Stromal cell of bone marrow (primary cell): ENCODE measurements around the gene TTLL8.
"Not testable (repeated sequence)": the region's sequence is repeated elsewhere in the genome, so short reads cannot be mapped to it uniquely, and the experiment has no call there.

Experiments
- DNase-seq: peaks from one replicate; pipeline ENCODE4 v3.0.0-alpha.2; 2012; ENCODE audit warnings: low read depth

Gene TTLL8

GRCh38 chr22:50058061-50058905, at the start of gene TTLL8:
TSS of gene TTLL8 (minus strand) at chr22:50058298.
- no peak for DNase-seq

DNA sequence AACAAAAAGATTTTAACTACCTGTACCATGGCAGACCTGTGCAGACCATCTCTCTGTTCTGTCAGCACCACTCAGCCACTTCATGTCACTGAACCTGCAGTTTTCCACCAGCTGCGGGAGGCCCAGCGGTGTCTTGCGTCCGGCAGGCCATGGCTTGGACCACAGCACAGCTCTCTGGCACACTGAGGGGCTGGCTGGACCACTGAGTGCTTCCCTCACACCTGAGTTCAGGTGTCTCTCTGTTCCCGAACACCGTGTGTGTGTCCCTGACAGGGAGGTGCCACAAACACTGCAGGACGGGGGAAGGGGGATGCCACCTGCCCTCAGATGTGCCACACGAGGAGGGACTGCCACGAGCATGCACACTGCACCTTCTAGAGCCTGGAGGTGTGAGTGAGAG, 49.4 kb upstream of the TTLL8 start:
- DNase-seq, result no peak

DNA sequence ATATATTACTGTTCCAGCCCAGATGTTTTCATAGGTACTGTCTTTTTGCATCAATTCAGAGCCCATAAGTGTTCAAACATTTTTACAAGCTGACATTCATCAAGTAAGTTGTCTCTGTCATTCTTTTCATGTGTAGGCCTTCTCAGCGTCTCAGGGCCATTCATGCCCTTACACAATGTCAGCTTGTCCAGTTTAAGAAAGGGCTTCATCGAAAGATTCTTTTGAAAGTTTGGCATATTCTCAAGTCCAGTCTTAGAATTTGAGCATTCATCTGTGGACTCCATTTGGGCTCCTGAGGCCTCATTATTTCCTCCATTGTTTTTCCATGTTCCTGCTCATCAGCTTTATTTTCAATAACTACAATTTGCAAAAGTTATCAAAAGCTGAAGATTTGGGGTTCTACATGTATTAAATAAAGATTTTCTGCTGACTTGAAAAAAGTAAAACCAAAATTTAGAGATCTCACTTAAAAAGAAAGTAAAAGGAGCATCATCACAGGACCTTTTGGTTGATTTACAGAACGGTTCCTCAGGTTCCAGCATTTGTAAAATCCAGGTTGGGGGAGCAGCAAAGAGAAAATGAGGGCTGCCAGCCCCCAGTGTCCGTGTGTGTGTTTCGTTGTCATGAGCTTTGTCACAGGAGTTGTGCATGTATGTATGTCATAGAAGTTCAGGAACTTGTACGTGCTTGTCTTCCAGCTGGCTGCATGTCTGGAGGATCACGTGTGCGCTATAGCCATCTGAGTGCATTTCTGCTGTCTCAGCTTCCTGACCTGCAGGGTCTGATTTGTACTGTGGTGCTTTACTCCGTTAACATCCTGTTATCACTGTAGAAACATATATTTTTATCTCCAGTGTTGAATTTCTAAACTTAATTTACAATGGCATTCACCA, 47.4 kb upstream of the TTLL8 start:
- DNase-seq, result no peak

GRCh38 chr22:50104141-50104544, 46.0 kb upstream of the TTLL8 start:
- no peak for DNase-seq

DNA sequence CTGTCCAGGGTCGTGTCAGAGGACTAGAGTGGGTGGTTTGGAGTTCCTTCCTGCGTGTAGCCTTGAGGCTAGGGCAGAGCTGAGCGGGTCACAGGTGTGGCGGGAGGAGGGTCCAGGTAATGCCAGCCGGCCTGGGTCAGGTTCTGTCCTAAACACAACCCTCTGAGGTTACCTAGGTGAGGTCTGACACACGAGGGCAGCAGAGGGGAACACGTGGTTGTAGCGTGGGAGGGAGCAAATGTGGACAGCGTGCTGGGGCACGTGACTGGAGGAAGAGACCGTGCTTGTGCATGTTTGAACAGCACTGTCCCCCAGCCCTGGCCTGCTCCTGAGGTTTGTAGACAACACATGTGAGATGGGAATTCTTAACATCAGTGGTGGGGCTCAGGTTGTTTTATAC, 44.8 kb upstream of the TTLL8 start:
- no peak for DNase-seq

- DNase-seq, result no peak
These were observed 43.9 kb upstream of the TTLL8 start for GRCh38 chr22:50101870-50102565.

GRCh38 chr22:50098052-50098451, 40.0 kb upstream of the TTLL8 start:
- no peak for DNase-seq

DNA sequence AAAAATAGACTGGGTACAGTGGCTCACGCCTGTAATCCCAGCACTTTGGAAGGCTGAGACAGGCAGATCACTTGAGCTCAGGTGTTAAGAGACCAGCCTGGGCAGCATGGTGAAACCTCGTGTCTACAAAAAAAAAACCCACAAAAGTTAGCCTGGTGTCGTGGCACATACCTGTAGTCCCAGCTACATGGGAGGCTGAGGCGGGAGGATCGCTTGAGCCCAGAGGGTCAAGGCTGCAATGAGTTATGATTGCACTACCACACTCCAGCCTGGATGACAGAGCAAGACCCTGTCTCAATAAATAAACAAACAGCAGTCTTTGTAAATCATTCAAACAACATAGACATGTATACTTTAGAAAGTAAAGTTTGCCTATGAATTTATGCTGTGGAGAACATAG, 34.2 kb upstream of the TTLL8 start:
- DNase-seq, result no peak

GRCh38 chr22:50091092-50091768, 33.1 kb upstream of the TTLL8 start:
- DNase-seq, result no peak

GRCh38 chr22:50090412-50090714, 32.3 kb upstream of the TTLL8 start:
- no peak for DNase-seq

DNA sequence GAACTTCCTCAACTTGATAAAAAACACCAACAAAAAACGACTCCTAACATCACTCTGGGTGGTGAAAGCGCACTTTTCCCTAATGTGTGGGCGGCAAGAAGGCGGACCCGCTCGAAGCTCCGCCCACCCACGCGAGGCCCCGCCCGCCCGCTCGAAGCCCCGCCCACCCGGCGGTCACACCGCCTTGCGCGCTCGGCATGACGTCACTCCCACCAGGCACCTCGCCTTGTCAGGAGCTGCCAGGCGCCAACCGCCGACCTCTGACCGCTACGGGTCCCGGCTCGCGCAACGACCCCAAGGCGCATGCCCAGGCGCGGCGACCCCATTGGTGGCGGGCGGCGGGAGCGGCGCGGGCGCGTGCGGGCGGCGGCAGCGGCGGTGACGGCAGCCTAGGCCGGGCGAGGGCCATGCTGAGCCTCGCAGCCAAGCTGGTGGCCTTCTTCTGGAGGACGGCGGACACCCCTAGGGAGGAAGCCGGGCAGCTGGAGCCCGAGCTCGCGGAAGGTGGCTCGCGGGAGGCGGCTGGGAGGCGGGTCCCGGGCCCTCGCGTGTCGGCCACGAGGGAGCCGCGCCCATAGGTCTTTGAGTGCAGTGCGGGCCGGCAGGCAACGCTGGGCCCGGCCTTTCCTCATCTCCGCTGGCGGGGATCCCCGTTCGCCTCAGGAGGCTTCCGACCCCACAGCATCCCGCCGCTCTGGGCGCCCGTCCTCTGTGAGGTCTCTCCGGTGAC, 31.7 kb upstream of the TTLL8 start, which contains the start of gene MOV10L1:
Gene MOV10L1 (plus strand): TSS at position 325 of the 730 bp plus-strand sequence. CDS start 83 bp downstream, at position 408.
- DNase-seq, result no peak

- DNase-seq, result no peak
These were observed 31.1 kb upstream of the TTLL8 start for GRCh38 chr22:50089231-50089630.

GRCh38 chr22:50088096-50088495, 30.0 kb upstream of the TTLL8 start:
- no peak for DNase-seq

GRCh38 chr22:50087646-50088045, 29.5 kb upstream of the TTLL8 start:
- DNase-seq, result no peak

DNA sequence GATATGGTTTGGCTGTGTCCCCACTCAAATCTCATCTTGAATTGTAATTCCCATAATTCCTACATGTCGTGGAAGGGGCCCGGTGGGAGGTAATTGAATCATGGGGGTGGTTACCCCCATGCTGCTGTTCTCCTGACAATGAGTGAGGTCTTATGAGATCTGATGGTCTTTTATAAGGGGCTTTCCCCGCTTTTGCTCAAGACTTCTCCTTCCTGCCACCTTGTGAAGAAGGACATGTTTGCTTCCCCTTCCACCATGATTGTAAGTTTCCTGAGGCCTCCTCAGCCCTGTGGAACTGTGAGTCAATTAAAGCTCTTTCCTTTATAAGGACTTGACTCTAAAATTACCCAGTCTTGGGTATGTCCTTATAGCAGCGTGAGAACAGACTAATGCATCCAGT, 28.9 kb upstream of the TTLL8 start:
- DNase-seq, result not testable (repeated sequence)

- DNase-seq, result peak; percentile 65
These were observed 28.4 kb upstream of the TTLL8 start for GRCh38 chr22:50086526-50086925.

- no peak for DNase-seq
These were observed 27.3 kb upstream of the TTLL8 start, which contains the start of gene MLC1 for GRCh38 chr22:50085211-50085972. TSS of gene MLC1 (minus strand) at chr22:50085426. CDS start at chr22:50084902, 524 bp downstream.

DNA sequence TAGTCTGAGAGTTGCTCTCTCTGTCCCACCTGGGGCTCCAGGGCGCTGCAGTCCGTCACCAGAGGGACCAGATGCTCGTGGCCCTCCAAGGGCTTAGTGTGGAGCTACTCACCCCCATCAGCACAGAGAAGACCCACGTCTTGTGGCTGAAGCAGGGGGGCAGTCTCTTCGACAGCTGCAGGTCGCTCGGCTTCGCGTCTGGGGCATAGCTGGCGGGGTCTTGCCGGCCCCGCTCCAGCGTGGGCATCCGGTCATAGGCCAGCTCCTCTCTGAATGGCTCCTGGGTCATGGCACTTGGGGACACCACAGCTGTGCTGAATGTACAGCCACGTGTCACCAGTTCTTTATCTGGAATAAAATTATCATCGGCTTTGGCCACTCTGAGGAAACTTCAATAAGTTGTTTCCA, 26.5 kb upstream of the TTLL8 start:
- DNase-seq, result no peak

DNA sequence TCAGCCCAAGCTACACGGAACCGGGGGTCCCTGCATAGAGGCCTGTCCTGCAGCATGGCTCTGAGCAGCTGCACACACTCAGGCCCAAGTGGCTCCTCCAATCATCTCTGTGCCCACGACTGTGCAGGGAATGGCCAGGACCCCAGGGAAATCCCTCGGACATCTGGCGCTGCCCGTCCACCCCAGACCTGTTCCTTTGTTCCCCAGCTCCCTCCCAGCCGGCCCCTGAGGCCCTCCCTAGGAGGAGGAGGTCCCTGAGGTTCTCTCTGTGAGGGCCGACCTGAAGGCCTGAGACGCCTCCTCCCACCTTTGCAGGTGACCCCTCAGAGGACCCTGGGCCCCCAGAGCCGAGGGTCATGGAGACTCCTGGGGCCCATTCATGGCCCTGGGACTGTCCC, 26.0 kb upstream of the TTLL8 start:
- DNase-seq, result no peak

DNA sequence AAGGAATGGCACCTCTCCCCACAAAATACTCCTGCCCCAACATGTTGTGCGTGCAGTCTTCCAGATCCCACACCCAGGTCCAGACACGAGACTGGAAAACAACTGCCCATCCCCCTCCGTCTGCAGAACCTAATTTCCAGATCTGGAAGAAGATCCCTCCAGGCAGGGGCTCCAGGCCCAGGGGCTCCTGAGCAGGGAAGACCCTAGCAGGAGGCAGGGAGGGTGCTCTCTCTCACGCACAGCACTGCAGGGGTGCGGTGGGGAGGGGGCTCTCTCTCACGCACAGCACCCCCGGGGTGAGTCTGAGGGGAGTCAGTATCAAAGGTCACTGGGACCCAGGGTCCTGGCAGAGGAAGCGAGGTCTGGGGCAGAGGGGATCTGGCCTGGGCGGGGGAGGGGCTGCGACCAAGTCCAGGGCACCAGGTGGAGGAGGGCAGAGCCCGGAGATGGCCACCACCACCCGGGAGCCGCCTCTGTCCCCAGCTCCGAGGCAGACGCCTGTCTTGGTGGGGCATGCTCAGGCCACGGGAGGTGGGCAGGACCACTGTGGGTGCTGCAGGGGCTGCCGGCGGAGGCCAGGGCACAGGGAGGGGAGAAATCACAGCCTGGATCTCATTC, 25.5 kb upstream of the TTLL8 start:
- no peak for DNase-seq
